MM.1S (cell line): Measurements from ENCODE around the gene EMSY.
A peak's percentile ranks its signal among the peaks of the same experiment; 100 is the strongest.

Experiments
- DNase-seq: peaks from one replicate; pipeline ENCODE4 v3.0.0-alpha.2; 2015
- H2AFZ ChIP-seq: fragments of 300-600 bp; sonication (generic); 2 replicates; pipeline ENCODE4 v1.6.0; 2016; ENCODE audit warnings: antibody characterized with exemption, low read length
- H3F3A ChIP-seq: fragments of 300-600 bp; sonication (generic); 2 replicates; pipeline ENCODE4 v1.6.1; 2016; ENCODE audit warnings: mild to moderate bottlenecking, antibody characterized with exemption, low read length, moderate library complexity, mixed read lengths; ENCODE audit not compliant: insufficient read depth
- H3K27ac ChIP-seq: fragments of 300-600 bp; sonication (generic); 2 replicates; pipeline ENCODE4 v1.5.1; 2016; ENCODE audit warnings: mild to moderate bottlenecking, low read length
- H3K27me3 ChIP-seq: fragments of 300-600 bp; sonication (generic); replicated peaks from 2 replicates; pipeline ENCODE4 v1.6.0; 2016; ENCODE audit warnings: low read length; ENCODE audit not compliant: insufficient read depth
- H3K36me3 ChIP-seq: fragments of 300-600 bp; sonication (generic); replicated peaks from 2 replicates; pipeline ENCODE4 v1.6.1; 2016; ENCODE audit warnings: mild to moderate bottlenecking, low read length, mixed read lengths; ENCODE audit not compliant: insufficient read depth
- H3K4me1 ChIP-seq: fragments of 300-600 bp; sonication (generic); 2 replicates; pipeline ENCODE4 v1.6.1; 2016; ENCODE audit warnings: low read length, mixed read lengths
- H3K4me2 ChIP-seq: fragments of 300-600 bp; sonication (generic); 2 replicates; pipeline ENCODE4 v1.6.0; 2016; ENCODE audit warnings: low read depth, low read length
- H3K4me3 ChIP-seq: fragments of 300-600 bp; sonication (generic); 2 replicates; pipeline ENCODE4 v1.5.1; 2016; ENCODE audit warnings: low read length, mixed read lengths
- H3K79me2 ChIP-seq: fragments of 300-600 bp; sonication (generic); 2 replicates; pipeline ENCODE4 v1.6.1; 2016; ENCODE audit warnings: mixed run types, low read length, mixed read lengths
- H3K9ac ChIP-seq: fragments of 300-600 bp; sonication (generic); 2 replicates; pipeline ENCODE4 v1.6.1; 2016; ENCODE audit warnings: low read length, mixed read lengths
- H3K9me2 ChIP-seq: fragments of 300-600 bp; sonication (generic); replicated peaks from 2 replicates; pipeline ENCODE4 v1.6.1; 2016; ENCODE audit warnings: mild to moderate bottlenecking, low read length, mixed read lengths; ENCODE audit not compliant: insufficient read depth
- H3K9me3 ChIP-seq: fragments of 300-600 bp; sonication (generic); replicated peaks from 2 replicates; pipeline ENCODE4 v1.6.1; 2016; ENCODE audit warnings: mild to moderate bottlenecking, low read length, mixed read lengths; ENCODE audit not compliant: insufficient read depth
- H4K20me1 ChIP-seq: fragments of 300-600 bp; sonication (generic); 2 replicates; pipeline ENCODE4 v1.6.1; 2016; ENCODE audit warnings: mild to moderate bottlenecking, low read length, moderate library complexity, mixed read lengths; ENCODE audit not compliant: insufficient read depth
- EZH2 ChIP-seq: fragments of 300-600 bp; sonication (generic); optimal IDR thresholded peaks from 2 replicates; pipeline ENCODE3; 2017; ENCODE audit warnings: low read depth, mild to moderate bottlenecking, antibody characterized with exemption, low read length, mixed read lengths
- EZH2phosphoT487 ChIP-seq: fragments of 300-600 bp; sonication (generic); IDR thresholded peaks from 2 replicates; pipeline ENCODE4 v1.6.1; 2018; ENCODE audit warnings: antibody characterized with exemption, low read length
- TF ChIP-seq, protein P1 (sequence below): fragments of 300-600 bp; sonication (generic); IDR thresholded peaks from 2 replicates; pipeline ENCODE4 v1.5.1; 2016; ENCODE audit warnings: antibody characterized with exemption, low read length, mixed read lengths

The EMSY gene

DNA sequence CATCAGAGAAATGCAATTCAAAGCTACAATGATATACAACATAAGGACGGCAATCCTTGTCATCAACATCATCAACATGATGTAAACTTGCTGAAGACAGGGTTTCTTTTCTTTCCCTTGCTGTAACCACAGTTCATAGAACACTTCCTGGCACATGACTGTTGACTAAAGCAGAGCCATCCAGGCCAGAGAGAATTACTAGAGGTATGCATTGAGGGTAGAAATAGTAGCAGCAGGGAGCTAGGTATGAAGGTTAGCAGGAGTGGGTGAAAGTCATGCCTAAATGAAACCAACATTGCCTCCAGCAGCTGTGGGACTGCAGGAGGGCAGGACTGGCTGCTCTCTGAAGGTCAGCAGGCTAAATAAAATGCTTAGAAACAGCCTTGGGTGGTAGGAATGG is 122.0 kb downstream of the EMSY start:
- H3K4me2 ChIP-seq, result no peak overlapping the region
- no peaks in the 10 kb centered on the region for H3K79me2 ChIP-seq
- no peaks in the 10 kb centered on the region for H3K9me3 ChIP-seq

DNA sequence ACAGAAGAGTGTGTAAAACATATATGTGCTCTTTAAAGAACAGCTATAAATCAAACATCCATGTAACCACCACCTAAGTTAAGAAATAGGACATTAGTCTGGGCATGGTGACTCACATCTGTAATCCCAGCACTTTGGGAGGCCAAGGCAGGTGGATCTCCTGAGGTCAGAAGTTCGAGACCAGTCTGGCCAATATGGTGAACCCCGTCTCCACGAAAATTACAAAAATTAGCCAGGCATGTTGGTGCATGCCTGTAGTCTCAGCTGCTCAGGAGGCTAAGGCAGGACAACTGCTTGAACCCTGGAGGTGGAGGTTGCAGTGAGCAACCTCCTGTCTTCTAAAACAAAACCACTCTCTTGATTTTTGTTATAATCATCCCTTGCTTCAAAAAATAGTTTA is 122.4 kb downstream of the EMSY start:
- Histone ChIP-seq H2AFZ (no peak overlapping the region), H3K36me3 (no peaks in the 10 kb centered on the region), H4K20me1 (no peaks in the 10 kb centered on the region), H3K79me2 (no peaks in the 10 kb centered on the region), H3K27me3 (no peaks in the 10 kb centered on the region), H3K9me2 (no peaks in the 10 kb centered on the region), H3K4me1 (peaks cover 4% of the 10 kb centered on the region; the same call in 1 of the 2 replicates), H3K27ac (no peak overlapping the region), H3K4me3 (no peak overlapping the region), H3K9me3 (no peaks in the 10 kb centered on the region), H3K9ac (no peak overlapping the region), H3K4me2 (no peak overlapping the region), H3F3A (peaks cover 4% of the 10 kb centered on the region; the same call in 1 of the 2 replicates)
- no peak for DNase-seq
- TF ChIP-seq EZH2phosphoT487, result no peak
- TF ChIP-seq, protein P1, sequence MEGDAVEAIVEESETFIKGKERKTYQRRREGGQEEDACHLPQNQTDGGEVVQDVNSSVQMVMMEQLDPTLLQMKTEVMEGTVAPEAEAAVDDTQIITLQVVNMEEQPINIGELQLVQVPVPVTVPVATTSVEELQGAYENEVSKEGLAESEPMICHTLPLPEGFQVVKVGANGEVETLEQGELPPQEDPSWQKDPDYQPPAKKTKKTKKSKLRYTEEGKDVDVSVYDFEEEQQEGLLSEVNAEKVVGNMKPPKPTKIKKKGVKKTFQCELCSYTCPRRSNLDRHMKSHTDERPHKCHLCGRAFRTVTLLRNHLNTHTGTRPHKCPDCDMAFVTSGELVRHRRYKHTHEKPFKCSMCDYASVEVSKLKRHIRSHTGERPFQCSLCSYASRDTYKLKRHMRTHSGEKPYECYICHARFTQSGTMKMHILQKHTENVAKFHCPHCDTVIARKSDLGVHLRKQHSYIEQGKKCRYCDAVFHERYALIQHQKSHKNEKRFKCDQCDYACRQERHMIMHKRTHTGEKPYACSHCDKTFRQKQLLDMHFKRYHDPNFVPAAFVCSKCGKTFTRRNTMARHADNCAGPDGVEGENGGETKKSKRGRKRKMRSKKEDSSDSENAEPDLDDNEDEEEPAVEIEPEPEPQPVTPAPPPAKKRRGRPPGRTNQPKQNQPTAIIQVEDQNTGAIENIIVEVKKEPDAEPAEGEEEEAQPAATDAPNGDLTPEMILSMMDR, result no peak
- no peak for TF ChIP-seq EZH2

More for the DNA sequence above, 122.0 kb downstream of the EMSY start:
- Histone ChIP-seq H4K20me1 (no peaks in the 10 kb centered on the region), H3K9ac (no peak overlapping the region), H3K9me2 (no peaks in the 10 kb centered on the region), H3K36me3 (no peaks in the 10 kb centered on the region), H3K27me3 (no peaks in the 10 kb centered on the region), H3K27ac (no peak overlapping the region), H3K4me1 (peaks cover 4% of the 10 kb centered on the region; the same call in 1 of the 2 replicates), H3F3A (peaks cover 4% of the 10 kb centered on the region; the same call in 1 of the 2 replicates), H3K4me3 (no peak overlapping the region), H2AFZ (no peak overlapping the region)
- peak; percentile 82 for DNase-seq
- no peak for TF ChIP-seq EZH2
- TF ChIP-seq, protein P1, result no peak
- TF ChIP-seq EZH2phosphoT487, result no peak

DNA sequence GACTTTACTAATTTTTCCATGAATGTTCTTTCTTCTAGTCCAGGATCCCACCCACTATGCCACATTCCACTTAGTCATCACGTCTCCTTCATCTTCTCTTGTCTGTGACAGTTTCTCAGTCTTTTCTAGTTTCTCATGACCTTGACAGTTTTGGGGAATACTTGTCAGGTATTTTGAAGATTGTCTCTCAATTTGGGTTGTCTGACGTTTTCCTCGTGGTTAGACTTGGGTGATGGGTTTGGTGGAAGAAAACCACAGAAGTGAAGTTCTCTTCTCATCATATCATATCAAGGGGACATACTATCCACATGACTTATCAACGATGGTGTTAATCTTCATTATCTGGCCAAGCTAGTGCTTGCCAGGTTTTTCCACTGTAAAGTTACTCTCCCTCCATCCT is 123.3 kb downstream of the EMSY start:
- Histone ChIP-seq H3K9ac (no peak overlapping the region), H3K4me1 (peaks cover 8% of the 10 kb centered on the region; the same call in 1 of the 2 replicates), H3K4me2 (no peak overlapping the region), H3K27me3 (no peaks in the 10 kb centered on the region), H3K36me3 (no peaks in the 10 kb centered on the region), H3K9me2 (no peaks in the 10 kb centered on the region), H4K20me1 (no peaks in the 10 kb centered on the region), H3K9me3 (no peaks in the 10 kb centered on the region), H3K79me2 (no peaks in the 10 kb centered on the region), H3K4me3 (no peak overlapping the region), H2AFZ (no peak overlapping the region), H3F3A (peaks cover 4% of the 10 kb centered on the region; the same call in 1 of the 2 replicates), H3K27ac (no peak overlapping the region)
- DNase-seq, result no peak
- TF ChIP-seq EZH2, result no peak
- TF ChIP-seq, protein P1, result no peak
- no peak for TF ChIP-seq EZH2phosphoT487
